GM12873 (cell line): ENCODE data around the gene HSPA12B.

Experiments
- TF ChIP-seq, protein P1 (sequence below): IDR thresholded peaks from 2 replicates; pipeline ENCODE4 v1.5.1; 2012; ENCODE audit warnings: low read depth, mild to moderate bottlenecking, moderate library complexity, low read length, control low read depth; ENCODE audit not compliant: insufficient read depth; ENCODE audit errors: missing control alignments

HSPA12B gene

DNA sequence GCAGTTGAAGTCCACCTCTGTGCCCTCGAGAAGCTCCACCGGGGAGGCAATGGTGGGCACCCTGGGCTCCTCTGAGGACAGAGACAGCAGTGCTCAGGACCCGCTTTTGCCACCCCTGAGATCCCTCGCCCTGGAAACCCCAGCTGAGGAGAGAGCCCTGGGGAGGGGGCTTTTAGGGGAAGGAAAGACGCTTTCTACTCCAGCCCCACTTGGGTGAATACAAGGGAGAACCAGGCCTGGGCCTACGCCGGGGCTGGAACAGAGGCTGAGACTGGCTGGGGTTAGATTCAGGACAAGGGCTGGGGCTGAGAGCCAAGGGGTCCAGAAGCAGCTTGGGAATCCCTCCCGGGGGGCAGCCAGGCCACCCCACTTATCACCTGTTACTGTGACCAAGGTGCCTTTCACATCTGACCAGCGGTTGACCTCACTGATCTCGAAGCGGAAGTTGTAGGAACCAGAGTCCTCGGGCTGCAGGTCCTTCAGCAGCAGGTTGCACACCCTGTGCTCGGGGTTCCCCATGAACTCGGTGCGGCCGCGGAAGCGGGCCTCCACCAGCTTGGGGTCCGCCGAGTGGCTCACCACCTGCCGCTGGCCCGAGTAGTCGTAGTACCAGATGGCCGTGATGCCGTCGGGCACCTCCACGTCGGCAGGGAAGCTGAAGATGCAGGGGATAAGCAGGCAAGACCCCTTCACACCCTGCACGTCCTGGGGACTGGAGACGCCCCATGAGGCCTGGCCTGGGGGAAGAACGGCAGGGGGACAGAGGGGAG, 26.3 kb upstream of the HSPA12B start:
- TF ChIP-seq, protein P1, sequence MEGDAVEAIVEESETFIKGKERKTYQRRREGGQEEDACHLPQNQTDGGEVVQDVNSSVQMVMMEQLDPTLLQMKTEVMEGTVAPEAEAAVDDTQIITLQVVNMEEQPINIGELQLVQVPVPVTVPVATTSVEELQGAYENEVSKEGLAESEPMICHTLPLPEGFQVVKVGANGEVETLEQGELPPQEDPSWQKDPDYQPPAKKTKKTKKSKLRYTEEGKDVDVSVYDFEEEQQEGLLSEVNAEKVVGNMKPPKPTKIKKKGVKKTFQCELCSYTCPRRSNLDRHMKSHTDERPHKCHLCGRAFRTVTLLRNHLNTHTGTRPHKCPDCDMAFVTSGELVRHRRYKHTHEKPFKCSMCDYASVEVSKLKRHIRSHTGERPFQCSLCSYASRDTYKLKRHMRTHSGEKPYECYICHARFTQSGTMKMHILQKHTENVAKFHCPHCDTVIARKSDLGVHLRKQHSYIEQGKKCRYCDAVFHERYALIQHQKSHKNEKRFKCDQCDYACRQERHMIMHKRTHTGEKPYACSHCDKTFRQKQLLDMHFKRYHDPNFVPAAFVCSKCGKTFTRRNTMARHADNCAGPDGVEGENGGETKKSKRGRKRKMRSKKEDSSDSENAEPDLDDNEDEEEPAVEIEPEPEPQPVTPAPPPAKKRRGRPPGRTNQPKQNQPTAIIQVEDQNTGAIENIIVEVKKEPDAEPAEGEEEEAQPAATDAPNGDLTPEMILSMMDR, result no peak

DNA sequence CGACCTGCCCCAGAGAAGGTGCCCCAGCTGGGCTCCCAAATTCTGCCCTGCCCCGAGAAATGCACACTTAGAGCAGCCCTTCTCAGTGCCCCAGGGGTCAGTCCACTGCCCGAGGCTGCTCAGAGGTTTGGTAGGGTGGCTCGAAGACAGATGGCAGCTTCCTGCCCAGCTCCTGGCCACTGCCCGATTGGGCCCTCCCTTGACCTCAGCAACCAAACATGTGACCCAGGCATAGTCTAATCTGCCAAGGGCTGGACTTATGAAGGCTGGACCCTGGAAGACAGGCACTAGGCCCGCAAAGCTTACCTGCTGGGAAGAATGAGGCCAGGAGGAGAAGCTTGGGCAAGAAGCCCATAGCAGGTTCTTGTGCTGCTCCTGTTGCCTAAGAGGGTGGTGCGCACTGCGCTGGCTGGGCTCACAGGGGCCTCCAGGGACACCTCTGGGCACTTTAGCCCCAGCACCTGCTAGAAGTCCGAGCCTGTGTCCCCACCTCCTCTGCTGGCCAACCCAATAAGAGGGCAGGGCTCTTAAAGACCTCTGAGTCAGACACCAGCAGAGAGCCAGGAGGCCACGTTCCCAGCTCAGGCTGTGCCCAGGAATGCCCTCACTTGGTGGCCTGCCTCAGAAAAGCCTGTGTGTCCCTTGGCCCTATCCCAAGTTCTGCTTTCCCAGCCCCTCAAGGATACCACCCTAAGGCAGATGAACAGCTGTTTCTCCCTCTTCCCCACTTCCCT, 25.5 kb upstream of the HSPA12B start:
- TF ChIP-seq, protein P1, result no peak

DNA sequence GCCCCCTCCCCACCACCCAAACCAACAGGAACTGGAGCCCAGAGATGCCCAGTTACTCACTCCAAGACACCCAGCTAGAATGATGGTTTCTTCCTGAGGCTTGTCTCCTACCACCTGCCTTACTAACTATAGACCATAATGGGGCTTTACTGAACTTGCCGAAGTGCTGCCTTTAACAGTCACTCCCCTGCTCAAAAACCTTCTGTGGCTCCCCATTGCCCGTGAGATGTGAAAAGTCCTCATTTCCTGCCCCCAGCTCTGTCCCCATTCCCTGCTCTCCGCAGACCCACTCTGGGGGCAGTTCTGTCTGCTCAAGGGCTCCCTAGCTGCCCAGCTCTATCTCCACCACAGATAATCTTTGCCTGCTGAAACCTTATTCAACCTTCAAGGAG, 25.0 kb upstream of the HSPA12B start:
- TF ChIP-seq, protein P1, result no peak

DNA sequence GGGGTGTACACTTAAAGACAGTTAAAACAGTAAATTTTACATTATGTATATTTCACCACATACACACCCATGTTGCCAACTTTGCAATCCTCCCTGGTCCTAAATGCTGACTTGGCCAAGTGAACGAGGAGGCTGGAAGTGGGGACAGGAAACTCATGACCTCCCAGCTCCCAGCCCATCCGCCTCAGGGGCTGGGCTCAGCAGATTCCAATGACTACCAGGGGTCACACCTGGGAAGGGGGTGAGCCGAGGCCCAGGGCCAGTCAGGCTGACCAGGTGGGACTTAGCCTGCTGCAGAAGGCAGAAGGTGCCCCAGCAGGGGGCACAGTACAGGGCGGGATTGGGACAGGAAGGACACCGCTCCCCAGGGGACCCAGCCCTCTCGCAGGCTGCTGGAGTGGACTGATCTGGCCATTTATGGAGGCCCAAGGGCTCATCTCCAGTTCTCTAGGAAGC, 22.4 kb upstream of the HSPA12B start:
- TF ChIP-seq, protein P1, result no peak

DNA sequence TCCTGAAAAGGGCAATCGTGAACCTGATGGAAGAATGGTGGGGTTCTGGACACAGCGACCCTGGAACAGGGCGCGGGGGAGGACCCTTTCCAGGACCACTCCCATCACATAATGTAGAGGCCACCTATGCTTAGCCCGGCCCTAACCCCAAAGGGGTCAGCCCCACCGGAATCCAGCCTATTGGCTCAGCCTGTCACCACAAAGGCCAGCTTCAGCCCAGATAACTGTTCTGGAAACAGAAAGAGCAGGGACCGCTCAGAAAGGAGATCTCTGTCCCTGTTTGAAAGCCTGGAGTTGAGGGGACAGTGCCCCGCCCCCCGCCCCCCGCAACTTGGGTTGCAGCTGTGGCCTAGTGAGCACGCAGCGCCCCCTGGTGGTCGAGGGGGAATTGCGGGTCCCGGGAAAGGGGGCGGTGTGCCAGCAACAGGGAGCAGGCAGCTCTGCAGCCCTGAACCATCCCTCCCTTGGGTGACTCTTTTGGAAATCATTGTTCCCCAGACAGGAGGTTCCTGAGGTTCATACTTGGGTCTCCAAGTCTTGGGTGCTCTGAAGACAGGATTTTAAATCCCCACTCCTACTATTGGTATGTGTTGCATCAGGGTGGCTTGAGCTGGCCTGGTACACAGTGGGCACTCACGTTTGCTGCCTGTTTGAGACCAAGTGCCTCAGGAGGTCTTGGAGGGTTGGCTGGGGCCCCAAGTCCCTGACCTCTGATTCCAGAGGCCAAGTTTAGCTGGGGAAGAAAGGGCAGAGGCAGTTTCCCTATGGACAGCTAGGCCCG, 21.6 kb upstream of the HSPA12B start:
- TF ChIP-seq, protein P1, result peak; percentile 83

DNA sequence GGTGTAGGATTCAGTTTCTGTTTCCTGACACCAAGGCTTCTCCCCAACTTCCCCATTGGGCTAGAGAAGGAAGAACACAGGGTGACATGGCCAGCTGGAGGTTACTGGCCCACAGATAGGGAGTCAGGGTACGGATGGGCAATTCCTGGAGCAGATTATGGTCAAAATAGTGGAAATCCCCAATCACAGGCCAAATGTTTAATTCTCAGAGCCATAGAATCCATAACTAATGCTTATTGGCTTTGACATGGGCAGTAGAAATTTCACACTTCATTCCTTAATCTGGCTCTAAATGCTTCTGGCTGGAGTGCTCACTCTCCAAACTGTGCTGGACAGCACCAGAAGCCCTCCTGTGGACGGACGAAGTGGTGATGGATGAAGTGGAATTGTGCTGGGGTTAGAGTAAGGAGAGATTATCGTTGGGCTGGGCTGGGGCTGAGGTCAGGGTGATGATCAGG, 21.0 kb upstream of the HSPA12B start:
- TF ChIP-seq, protein P1, result no peak
